GM12892 (cell line): ENCODE measurements around the gene FAM107A.

Experiments
- POLR2A ChIP-seq: IDR thresholded peaks from 2 replicates; pipeline ENCODE4 v1.6.1; 2011; ENCODE audit warnings: low read depth, low read length, control low read depth
- POLR2AphosphoS5 ChIP-seq: IDR thresholded peaks from 2 replicates; pipeline ENCODE4 v1.6.1; 2011; ENCODE audit warnings: low read depth, low read length, control low read depth
- TAF1 ChIP-seq: IDR thresholded peaks from 2 replicates; pipeline ENCODE4 v1.6.1; 2011; ENCODE audit warnings: low read depth, mild to moderate bottlenecking, control low read depth, low read length, borderline replicate concordance

DNA sequence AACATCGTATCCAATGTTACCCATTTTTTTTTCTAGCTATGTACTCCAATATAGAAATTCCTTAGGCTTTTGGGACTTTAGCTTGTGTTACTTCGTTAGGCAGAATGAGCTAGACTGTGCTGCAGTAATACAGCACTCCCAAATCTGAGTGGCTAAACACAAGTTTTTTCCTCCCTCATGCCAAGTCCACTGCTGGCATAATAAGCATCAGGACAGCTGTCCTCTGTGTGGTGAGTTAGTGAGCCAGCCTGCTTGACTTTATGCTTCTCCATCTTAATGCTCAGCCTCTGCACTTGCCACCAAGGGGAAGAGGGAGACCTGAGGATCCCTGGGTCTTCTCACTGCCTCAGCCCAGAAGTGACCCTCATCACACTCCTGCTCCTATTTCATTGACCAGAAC, 22.0 kb downstream of the FAM107A start:
- TF ChIP-seq TAF1 (no peak), POLR2A (no peak), POLR2AphosphoS5 (no peak)
